AG08396 (cell line): ENCODE results near the gene MRI1.
A peak's percentile ranks its signal among the peaks of the same experiment; 100 is the strongest.
"Not testable (repeated sequence)": the region's sequence is repeated elsewhere in the genome, so short reads cannot be mapped to it uniquely, and the experiment has no call there.

Source experiments
- DNase-seq: peaks from one replicate; pipeline ENCODE4 v3.0.0; 2012; ENCODE audit warnings: low spot score, mixed read lengths

The MRI1 gene

DNA sequence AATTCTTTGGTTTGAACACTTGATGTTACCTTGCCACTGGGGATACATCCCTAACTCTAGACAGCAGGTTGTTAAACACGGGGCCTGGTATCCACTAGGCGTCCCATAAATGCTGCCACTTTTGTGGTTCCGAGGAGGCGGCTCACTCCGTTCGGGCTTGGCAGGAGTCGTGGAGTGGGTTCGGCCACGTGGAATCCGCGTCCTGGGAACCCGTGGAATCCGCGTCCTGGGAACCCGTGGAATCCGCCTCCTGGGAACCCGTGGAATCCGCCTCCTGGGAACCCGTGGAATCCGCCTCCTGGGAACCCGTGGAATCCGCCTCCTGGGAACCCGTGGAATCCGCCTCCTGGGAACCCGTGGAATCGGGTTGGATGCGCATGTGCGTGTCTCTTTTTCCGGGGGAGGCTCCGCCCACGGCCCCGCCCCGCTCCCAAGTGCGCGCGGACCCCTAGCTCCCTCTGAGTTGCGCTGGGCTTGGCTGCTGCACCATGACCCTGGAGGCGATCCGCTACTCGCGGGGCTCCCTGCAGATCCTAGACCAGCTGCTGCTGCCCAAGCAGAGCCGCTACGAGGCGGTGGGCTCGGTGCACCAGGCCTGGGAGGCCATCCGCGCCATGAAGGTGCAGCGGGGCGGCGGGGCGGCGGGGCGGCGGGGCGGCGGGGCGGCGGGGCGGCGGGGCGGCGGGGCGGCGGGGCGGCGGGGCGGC, at the start of gene MRI1:
Gene MRI1, plus strand, starts transcription at position 422 of the 707 bp plus-strand sequence. Its CDS starts 67 bp downstream, at position 489.
- DNase-seq, result peak; percentile 91

DNA sequence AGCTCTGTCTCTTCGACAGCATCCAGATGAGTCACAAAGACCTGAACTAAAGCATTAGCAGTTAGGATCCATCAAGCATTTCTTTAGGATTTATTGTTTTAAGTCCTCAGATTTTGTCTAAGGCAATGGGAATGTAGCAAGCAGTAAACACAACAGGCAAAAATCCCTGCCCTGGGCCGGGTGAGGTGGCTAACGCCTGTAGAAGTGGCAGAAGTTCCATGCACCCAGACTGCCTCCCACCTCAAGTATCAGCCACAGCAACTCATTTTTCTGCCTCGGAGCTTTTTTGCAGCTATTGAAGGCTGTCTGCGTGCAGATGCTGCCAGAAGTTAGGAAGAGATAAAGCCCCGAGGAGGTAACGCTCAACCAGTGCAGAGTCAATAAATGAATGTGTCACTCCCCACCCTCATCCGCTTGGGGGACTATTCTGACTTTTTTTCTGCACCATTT, 47.1 kb upstream of the MRI1 start:
- DNase-seq, result peak; percentile 25

DNA sequence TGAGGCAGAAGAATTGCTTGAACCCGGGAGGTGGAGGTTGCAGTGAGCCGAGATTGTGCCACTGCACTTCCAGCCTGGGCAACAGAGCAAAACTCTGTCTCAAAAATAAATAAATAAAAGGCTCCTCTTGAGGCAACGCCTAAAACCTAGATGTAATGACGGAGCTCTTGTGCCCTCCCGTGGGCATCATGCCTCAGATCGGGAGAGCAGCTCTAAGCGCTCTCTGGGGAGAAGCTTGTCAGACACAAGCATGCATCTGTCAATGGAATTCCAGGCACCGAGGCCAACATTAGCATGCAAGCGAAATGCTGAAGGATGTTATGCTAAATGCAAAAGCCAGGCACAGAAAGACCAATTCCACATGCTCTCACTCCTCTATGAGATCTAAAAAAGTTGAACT, 45.6 kb upstream of the MRI1 start:
- peak; percentile 79 for DNase-seq

DNA sequence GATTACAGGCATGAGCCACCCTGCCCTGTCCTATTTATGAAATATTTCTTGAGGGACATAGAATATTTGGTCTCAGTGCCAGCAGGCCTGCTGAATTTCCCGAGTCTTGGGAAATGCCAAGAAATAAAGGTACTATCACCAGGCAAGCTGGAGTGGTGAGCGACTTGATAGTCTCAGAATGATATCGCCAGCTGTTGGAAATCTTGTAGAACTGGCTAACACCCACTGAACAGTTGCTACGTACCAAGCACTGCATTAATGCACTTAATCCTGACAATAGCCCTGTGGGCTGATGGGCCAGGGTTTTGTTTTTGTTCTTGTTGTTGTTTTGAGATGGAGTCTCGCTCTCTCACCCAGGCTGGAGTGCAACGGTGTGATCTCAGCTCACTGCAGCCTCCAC, 42.2 kb upstream of the MRI1 start:
- no peak for DNase-seq

DNA sequence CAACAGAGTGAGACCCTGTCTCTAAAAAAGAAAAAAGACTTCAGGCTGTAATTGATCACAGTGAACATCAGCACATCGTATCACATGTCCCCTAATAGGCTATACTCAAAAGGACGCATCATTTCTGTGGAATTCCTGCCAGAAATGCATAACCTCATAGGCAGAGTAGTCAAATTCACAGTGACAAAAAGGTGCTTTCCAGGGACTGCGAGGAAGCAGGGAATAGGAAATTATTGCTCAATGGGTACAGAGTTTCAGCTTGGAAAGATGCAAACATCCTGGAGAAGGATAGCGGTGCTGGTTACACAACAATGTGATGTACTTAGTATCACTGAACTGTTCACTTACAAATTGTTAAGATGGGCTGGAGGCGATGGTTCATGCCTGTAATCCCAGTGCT, 41.1 kb upstream of the MRI1 start:
- DNase-seq, result no peak

DNA sequence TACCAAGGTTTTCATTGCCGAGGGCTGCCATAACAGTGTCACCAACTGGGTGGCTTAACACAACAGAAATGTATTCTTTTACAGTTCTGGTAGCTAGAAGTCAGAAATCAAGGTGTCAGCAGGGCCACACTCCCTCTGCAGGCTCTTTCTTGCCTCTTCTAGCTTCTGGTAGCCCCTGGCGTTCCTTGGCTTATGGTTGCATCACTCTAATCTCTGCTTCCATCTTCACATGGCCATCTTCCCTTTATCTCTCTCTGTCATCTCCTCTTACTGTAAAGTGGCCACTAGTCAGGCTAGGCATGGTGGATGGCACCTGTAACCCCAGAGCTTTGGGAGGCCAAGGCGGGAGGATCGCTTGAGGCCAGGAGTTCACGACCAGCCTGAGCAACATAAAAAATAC, 38.0 kb upstream of the MRI1 start:
- DNase-seq, result no peak

DNA sequence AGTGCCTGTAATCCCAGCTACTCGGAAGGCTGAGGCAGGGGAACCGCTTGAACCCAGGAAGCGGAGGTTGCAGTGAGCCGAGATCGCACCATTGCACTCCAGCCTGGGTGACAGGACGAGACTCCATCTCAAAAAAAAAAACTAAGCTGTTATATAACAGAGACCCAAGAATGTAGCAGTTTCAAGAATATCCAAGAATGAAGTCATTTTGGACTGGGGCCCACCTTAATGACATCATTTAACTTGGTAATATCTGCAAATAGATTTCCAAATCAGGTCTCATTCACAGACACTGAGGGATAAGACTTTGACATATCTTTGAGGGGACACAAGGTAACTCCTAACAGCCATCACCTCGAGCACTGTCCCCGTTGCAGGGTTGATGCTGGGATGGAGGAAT, 36.5 kb upstream of the MRI1 start:
- DNase-seq, result peak; percentile 32

DNA sequence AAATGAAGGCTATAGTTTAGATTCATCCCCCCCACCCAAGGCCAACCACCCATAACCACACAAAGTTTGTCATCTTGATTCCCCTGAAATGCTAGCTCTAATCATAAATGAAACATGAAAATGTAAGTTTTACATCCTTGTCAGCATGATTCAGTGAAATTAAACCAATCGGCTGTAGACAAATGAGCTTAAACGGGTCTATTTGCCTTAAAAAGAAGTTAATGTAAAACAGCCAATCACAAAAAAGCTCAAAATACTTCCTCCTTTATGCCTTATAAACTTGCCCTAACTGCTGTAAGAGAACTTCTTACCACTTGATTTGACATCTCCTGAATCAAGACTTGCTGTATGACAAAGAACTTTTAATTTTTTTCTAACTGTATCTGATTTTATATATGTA, 34.5 kb upstream of the MRI1 start:
- DNase-seq, result no peak

DNA sequence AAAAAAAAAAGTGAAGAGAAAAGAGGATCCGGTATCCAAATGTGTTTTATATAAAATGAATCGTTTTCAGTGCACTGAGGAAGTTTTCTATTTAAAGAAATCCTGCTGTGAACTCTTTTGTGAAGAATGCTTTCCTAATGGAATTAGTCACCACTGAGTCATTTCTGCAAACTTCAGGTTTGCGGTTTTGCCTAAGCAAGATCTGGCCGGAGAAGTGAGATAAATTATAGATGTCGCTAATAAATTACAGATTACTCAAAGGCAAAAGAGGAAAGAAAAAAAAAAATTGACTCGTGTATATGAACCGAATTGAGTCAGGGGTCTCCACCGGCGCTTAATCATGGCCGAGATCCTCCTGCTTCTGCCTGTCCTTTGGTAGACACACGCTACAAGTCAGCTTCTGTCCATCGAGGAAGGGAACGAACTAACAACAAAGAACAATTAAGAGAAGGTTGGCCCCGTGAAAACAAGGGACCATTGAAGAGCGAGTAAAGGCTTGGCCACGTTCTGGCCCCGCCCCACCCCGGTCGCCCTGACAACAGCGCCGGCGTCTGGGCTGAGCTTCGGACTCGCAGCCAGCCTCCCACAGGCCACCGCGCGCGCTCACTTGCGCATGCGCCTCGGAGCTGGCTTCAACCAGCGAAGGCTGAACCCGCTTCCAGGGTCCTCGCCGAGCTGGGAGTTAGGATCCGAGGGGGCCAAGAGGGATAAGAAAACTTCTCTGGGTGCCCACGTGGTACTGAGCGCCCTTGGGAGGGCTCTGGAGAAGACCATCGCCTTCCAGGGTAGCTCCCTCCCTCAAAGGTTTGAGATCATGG, 33.0 kb upstream of the MRI1 start:
- DNase-seq, result peak; percentile 97

DNA sequence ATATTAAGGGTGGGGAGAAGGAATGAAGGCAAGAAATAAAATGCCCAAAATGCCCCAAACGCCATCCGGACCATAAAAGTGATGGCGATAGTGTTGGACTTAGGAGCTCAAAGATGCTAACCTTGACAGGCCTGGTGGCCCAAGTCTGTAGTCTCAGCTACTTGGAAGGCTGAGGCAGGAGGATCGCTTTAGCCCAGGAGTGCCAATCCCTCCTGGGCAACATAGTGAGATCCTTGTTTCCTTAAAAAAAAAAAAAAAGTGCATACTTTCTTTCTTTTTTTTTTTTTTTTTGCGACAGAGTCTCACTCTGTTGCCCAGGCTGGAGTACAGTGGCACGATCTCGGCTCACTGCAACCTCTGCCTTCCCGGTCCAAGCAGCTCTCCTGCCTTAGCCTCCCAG, 32.0 kb upstream of the MRI1 start:
- DNase-seq, result no peak

DNA sequence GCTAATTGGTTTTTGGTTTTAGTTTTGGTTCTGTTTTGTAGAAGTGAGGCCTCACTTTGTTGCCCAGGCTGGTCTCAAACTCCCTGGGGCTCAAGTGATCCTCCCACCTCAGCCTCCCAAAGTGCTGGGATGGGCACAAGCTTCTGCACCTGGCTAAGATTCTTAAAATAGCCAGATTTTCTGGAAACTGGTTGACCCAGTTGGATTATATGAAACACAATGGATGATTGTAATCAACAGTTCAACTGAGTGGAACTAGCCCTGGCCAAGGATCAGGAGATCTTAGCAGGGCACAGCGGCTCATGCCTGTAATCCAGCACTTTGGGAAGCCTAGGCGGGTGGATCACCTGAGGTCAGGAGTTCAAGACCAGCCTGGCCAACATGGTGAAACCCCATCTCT, 29.6 kb upstream of the MRI1 start:
- DNase-seq, result no peak

DNA sequence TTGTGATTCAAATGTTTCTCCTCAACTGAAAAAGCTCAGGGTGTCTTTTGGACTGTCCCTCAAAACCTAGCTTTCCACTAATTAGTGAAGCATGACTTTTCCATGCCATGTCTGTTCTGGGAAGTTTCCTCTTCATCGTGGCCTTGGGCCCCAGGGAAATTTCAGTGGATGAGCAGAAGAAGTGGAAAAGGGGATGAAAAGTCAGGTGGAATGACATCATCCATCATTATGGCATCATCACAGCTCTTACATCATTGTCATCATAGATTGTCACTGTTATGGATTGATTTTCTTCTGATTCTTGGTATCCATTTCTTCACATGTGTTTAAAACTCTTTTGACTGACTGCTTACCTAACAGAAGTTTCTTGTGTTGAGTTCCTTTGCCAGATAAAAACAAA, 26.2 kb upstream of the MRI1 start:
- DNase-seq, result no peak

DNA sequence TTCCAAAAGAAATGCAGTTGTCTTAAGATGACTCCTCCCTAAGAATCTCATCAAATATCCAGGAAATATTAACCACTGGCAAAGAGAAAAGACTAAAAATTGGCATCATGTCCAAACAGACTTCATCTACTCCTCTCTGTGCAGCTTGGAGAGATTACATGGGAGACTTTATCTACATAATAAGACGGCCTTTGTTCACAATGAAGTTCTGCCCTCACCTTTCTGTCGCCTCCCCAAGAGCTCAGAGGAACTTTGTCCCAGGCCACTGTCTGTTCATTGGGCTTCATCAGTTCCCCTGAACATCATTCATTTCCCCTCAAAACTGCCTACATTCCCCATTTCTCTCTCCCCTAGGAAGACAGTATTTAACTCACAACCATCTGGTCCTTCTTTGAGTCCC, 22.4 kb upstream of the MRI1 start:
- DNase-seq, result no peak

DNA sequence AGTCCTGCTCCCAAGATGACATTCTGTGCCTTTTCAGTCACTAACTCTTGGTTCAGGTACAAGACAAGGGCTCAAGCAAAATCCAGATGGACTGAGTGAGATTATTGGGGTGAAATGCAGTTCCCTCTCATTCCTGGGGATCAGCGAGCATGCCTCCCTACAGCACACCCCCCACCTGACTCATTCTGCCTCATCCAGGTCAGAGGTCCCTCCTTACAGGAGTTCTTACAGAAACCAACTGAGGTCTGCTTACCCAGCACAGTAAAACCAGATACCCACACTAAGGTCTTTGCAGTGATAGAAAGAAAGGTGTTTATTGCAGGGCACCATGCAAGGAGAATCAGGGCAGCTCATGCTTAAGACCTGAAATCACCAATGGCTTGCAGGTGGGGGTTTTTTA, 21.6 kb upstream of the MRI1 start:
- DNase-seq, result no peak

DNA sequence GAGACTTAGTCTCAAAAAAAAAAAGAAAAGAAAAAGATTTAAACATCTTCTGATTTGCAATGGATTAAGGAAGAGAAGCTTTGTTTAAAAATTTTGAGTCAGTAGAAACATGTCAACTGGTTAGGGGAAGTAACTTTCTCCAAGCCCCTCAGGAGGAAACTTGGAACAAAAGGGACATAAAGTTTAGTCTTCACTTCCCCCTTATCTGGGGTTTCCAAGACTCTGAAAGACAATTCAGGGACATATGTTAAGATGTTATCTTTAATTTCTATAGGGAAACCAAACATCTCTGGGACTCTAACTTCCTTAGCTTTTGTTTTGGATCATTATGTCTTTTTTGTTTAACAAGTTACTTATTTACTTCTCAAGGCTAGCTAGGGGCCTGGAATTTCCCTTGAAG, 20.1 kb upstream of the MRI1 start:
- no peak for DNase-seq

DNA sequence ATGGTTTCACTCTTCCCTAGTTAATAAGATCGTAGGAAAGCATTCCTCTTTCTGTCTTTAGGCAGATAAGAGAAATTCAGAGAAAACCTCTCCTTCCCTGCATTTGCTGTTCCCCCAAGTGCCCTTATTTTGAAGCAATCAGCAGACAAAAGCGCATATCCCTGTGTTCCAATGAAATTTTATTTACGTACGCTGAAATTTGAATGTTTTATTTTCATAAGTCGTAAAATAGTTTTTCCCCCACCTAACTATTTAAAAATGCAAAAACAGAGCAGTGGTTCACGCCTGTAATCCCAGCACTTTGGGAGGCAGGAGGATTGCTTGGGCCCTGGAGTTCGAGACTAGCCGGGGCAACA, 17.2 kb upstream of the MRI1 start:
- no peak for DNase-seq

DNA sequence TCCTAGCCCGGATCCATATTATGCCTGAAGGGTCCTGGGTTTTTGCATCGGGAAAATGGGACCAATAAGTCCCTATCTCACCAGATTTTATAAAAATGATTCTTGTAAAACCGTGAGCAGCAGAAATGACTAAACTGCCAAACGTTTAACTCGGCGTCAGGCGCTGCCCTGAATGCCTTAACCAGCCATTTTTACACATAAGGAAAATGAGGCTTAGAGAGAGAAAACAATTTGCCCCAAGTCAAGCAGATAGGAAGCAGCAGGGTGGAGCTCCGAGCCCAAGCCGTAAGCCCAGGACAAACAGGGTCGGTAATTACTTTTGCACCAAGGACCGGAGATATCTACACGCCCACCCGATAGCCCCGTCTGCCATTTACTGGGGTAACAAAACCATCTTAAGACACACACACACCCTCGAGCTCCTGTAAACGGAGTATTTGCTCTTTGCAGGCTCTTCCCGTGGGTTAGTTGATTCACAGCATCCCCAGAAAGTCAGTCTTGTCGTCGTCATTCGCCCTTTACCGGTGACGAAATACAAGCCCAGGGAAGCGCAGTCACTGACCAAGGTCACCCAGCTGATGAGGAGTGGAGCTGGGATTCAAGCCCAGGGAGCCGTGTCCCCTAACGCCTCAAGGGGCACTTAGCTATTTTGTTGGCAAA, 16.0 kb upstream of the MRI1 start:
- DNase-seq, result peak; percentile 60

DNA sequence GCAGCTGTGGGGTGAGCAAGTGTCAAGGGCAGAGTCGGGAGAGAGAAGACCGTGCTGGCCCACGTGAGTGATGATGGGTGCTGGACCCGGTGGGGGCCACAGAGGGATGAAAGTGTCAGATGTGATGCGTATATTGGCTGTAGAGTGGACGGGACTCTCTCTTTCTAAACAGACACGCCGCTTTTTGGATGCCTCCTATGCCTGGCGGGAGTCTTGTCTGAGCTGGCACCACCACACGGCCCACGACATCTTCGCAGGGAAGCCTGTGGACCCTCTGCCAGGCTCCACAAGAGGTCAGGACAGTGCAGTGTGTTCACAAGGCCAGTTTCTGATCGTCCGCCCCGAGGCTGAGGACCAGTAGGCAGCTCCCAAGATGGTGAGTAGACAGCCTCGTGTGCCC, 12.9 kb upstream of the MRI1 start:
- DNase-seq, result no peak

DNA sequence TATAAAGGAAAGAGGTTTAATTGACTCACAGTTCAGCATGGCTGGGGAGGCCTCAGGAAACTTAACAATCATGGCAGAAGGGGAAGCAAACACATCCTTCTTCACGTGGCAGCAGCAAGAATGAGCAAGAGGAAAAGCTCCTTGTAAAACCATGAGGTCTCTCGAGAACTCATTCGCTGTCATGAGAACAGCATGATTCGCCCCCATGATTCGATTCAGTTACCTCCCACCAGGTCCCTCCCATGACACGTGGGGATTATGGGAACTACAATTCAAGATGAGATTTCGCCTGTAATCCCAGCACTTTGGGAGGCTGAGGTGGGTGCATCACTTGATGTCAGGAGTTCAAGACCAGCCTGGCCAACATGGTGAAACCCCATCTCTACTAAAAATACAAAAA, 10.7 kb upstream of the MRI1 start:
- not testable (repeated sequence) for DNase-seq

DNA sequence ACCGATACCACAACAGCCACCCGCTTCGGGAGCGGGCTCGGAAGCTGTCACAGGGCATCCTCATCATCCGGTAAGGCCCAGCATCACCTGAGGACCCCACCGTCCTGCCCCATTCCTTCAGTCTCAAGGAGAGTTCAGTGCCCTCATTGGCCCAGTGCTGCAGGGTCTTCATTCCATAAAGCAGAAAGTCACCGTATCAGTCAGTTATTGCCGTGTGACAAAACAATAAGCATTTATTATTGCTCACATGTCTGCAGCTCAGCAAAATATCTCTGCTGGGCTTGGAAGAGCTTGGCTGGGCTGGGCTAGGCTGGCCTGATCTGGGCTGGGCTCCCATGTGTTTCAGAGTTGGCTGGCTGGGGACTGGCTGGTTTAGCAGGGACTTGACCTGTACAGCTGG, 8.1 kb upstream of the MRI1 start:
- no peak for DNase-seq

DNA sequence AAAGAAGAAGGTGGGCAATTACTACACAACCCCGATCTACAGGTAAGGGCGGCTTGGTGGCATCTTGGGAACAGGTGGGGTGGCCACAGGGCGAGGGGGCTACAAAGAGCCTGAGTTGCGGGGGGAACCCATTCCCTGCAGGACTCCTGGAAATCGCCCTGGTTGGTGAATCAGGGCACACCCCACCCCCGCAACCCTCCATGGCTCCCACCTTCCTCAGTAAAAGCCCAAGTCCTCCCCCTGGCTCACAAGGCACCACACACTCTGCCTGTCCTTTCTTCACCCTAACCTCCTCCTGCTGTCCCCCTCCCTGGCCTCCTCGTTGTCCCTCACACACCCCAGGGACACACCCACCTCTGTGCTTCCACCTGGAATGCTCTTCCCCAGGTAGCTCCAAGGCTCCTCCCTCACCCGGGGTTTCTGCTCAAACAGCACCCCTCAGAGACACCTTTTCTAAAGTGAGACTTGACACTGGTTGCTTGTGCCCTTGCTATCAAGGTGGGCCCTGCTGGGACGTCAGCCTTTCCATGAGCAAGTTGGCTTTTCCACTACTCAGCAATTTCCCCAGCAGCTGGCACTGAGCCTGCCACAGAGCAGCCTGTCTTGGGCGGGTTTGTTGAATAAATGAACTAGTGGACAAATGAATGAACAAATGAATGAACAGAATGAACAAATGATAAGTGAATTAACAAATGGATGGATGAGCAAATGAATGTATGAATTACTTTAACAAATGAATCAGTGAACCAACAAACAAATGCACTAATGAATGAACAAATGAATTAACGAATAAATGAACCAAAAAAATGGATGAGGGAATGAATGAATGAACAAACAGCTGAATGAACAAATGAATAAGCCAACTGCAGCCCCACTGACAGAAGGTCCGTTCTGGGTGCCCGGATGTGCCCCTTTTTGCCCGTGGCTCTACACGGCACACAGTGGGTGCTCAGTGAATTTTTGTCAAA, 6.2 kb upstream of the MRI1 start:
- DNase-seq, result no peak

DNA sequence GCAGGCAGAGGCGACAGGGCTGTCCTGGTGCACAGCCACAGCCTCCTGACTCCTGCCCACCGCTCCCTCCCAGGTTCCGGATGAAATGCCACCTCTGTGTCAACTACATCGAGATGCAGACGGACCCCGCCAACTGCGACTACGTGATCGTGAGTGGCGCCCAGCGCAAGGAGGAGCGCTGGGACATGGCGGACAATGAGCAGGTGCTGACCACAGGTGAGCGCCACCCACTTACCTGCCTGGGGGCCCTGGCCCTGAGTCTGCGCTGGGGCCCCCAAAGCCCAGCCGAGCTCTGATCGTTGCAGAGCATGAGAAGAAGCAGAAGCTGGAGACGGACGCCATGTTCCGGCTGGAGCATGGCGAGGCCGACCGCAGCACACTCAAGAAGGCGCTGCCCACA, 5.5 kb upstream of the MRI1 start:
- no peak for DNase-seq
